ENCODE data around the gene PCYT1A.
"Not testable (repeated sequence)": the region's sequence is repeated elsewhere in the genome, so short reads cannot be mapped to it uniquely, and the experiment has no call there.

The PCYT1A gene

DNA sequence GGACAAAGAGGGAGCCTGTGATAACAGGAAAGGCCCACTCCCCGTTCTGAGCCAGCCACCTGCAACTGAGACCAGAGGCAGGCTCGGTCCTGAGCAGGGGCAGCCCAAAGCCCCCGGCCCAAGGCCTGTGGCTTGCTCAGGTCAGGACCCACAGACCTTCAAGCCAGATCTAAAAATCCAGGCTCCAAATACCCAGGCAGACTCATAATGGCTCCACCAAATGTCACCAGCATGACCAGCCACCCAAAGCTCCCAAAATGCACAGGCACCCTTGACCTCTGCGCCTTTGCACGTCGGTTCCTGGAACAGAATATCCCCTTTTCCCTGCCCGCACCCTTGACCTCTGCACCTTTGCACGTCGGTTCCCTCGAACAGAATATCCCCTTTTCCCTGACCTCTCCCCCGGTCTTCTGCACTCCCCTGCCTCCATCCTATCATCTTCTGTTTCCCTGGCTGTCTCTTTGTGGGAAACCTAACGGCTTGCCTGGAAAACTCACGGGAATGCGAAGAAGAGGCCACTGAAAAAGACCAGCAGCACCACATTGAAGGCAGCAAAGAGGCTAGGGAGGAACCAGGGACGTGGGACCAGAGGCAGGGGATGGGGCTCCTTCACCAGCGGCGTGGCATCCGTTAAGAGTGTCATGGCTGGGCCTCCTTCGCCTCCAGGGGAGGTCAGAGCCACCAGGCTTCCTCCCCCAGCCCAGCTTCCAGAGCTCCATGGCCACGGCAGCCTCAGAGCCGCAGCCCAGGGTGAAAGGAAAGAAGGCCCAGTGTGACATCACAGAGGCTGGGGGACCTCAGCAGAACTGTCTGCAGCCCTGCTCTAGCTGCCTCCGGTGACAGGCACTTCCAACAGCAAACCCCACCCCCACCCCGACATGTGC lies 76.6 kb downstream of the PCYT1A start, which contains the start of gene ZDHHC19:
Gene ZDHHC19, minus strand, starts transcription at position 728 of the 884 bp plus-strand sequence. Its CDS starts 85 bp downstream, at position 643.
- no peak for DNase-seq

DNA sequence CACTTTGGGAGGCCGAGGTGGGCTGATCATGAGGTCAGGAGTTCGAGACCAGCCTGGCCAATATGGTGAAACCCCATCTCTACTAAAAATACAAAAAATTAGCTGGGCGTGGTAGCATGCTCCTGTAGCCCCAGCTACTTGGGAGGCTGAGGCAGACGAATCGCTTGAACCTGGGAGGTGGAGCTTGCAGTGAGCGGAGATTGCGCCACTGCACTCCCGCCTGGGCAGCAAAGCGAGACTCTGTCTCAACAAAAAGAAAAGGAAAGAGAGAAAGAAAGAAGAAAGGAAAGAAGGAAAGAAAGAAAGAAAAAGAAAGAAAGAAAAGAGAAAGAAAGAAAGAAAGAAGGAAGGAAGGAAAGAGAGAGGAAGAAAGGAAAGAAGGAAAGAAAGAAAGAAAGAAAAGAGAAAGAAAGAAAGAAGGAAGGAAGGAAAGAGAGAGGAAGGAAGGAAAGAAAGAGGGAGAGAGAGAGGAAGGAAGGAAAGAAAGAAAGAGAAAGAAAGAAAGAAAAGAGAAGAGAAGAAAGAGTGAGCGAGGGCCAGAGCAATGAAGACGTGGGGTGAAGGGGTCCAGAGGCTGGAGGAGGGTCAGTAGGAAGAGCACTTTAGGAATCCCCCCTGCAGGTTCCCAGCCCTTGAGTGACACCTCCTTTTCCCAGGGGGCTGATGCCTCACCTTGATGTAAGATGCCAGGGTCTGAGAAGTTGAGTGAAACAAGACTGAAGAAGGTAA lies 77.4 kb downstream of the PCYT1A start:
- DNase-seq: not testable (repeated sequence)

DNA sequence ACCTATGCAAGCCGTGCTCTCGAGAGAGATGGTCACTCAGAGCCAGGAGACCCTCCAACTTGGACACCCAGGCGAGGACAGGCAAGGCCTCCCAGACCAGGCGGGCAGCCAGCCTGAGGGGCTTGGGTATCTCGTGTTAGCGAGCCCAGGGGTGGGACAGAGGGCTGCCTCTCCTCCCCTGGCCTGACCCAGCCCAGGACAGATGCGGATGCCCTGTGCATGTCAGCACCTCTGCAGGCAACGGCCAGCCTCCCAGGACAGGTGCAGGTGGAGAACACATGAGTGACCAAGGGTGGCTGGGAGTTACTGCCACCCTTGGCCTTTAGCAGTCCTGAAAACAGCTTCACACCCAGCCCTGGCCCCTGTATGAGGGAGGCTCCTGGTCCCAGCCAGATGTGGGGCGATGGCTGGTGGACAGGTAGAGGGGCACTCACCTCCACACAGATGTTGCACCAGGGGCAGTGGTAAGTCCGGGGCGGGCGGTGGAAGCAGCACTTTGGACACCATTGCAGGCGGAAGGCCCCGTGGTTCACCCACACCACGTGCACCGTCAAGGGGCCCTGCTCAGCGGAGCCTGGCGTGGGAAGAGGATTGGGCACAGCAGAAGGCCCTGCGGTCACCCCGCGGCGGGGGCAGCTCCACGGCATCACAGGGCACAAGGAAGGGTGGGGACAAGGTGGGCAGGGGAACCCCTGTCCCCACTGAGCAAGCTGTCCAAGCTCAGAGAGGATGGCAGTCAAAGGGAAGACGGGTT lies 78.4 kb downstream of the PCYT1A start:
- DNase-seq: no peak

DNA sequence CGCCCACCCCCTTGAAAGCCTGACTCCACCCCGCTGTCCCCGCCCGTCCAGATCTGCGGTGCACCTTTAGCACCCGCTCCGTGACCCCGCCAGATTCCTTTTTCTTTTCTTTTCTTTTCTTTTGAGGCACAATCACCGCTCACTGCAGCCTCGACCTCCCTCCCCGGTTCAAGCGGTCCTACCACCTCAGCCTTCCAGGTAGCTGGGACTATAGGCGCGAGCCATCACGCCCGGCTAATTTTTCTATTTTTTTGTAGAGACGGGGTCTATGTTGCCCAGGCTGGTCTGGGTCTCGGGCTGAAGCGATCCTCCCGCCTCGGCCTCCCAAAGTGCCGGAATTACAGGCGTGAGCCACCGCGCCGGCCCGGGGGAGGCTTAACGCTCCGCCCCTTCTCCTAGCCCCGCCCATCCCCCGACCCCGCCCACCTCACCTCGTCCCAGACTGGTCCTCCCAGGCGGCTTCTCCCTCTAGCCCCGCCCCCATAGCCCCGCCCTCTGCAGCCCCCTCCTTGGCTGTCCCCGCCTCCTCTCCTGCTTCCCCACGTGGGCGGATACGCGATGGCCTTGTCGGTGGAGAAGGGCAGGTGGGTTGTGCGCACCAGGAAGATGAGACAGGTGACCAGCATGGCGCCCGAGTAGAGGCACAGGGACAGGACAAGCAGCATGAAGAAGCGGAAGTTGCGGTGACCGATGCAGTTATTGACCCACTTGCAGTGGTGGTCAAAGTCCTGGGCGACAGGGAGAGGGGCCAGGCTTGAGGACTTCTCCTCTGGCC lies 79.5 kb downstream of the PCYT1A start:
- DNase-seq: peak; percentile 14

DNA sequence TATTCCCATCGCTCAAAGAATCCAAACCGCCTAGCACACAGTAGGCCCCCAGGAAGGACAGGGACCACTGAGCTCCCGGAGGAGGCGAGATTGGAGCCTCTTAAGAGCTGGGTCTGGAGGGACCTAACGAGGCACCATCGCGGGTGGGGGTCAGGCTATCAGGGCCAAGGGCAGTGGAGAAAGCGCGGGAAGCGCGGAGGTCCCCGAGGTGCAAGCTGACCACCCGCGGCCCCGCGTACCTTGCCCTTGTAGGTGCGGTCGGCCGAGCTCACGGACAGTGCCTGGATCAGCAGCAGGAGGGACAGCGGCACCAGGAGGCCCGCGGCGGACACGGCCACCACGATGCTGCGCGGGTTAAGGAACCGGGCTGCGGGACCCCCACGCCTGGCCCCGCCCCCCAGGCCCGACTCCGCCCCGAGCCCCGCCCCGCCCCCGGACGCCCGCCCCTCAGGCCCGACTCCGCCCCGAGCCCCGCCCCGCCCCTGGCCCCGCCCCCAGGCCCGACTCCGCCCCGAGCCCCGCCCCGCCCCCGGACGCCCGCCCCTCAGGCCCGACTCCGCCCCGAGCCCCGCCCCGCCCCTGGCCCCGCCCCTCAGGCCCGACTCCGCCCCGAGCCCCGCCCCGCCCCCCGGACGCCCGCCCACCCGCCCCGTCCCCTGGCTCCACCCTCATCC lies 80.2 kb downstream of the PCYT1A start:
- DNase-seq: no peak

DNA sequence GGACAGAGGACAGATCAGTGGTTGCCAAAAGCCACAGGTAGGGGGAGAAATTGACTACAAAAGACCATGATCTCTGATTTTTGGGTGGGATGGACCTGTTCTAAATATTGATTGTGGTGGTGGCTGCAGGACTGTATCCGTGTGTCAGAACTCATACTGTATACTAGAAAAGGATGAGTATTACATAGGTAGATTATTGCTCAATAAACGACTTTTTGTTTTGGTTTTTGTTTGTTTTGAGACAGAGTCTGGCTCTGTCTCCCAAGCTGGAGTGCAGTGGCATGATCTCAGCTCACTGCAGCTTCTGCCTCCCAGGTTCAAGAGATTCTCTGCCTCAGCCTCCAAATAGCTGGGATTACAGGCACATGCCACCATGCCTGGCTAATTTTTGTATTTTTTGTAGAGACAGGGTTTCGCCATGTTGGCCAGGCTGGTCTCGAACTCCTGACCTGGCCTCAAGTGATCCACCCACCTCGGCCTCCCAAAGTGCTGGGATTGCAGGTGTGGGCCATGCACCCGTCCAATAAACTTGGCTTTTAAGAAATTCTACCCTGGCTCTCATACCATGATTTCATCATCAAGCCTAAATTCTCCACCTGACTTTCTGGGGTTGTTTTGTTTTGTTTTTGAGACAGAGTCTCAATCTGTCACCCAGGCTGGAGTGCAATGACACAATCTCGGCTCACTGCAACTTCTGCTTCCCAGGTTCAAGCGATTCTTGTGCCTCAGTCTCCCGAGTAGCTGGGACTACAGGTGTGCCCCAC lies 81.9 kb downstream of the PCYT1A start:
- DNase-seq: not testable (repeated sequence)

DNA sequence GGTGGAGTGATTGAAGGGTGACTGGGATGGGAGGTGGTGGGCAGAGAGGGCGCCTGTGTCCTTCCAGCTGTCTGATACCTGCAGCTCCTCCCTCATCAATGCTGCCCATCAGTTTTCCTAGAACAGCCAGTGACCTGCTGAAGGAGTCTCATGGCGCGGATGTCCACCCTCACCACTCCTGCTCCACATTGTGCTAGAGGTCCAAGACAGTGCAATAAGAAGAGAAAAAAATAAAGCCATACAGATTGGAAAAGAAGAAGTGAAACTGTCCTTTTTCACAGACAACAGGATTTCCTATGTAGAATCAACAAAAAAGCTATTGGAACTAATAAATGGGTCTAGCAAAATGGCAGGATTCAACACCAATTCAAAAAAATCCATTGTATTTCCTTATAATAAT lies 83.7 kb downstream of the PCYT1A start:
- DNase-seq: no peak

DNA sequence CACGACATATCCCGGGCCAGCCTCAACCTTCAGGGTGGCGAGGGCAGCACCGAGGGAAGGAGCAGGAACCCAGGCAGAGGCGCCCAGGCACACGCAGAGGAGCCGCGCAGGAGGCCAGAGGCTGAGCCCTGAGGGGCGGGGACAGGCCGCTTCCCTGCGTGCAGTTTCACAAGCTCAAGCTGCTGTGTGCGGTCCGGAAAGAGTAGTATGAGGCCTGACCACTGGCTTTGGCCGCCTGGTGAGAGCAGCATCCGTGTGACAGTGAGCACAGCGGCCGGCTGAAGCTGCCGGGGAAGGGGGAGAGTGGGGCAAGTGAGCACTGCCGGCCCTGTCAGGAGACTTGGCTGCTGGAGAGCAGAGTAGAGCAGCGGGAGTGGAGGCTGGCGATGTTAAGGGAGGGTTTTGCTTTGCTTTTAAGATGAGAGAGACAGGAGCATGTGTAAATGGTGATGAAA lies 85.0 kb downstream of the PCYT1A start:
- no peak for DNase-seq

DNA sequence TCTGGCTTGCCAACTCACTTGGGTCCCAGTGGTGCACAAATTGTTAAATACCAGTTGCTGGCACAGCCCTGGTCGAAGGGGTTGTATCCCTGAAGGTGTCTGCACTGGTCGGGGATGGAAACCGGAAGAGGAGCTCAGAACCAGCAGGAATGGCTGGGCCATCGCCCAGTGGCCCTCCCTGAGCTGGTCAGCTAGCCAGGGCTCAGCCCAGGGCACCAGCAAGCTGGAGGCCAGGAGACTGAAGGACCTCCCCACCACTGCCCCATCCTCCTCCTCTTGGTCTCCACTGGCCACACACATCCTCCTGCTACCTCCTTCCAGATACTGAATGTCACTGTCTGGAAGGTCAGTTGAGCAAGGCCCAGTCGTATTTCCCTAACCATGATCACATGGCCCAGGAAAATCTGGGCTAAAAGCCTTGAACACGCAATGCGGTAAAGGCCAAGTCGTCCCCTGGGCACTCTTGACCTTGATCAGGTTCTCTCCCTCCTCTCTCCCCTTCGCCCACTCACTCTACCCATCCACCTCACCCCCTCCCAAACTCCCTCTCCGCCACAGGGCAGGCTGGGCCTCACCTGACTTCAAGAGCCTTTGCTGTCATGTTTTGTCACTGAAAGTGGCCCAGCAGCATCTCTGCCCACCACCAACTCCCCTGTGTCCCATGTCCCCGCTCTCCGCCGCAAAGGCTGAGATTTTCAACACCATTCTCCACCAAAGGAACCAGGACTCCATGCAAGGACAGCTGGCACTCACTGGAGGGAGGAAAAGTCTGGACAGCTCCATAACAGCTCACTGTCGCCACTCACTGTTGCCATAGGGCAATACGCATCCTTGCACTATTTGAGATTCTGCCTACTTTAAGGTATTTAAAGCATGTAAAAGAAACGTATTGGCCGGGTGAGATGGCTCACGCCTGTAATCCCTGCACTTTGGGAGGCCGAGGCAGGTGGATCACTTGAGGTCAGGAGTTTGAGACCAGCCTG lies 88.5 kb downstream of the PCYT1A start:
- DNase-seq: no peak

DNA sequence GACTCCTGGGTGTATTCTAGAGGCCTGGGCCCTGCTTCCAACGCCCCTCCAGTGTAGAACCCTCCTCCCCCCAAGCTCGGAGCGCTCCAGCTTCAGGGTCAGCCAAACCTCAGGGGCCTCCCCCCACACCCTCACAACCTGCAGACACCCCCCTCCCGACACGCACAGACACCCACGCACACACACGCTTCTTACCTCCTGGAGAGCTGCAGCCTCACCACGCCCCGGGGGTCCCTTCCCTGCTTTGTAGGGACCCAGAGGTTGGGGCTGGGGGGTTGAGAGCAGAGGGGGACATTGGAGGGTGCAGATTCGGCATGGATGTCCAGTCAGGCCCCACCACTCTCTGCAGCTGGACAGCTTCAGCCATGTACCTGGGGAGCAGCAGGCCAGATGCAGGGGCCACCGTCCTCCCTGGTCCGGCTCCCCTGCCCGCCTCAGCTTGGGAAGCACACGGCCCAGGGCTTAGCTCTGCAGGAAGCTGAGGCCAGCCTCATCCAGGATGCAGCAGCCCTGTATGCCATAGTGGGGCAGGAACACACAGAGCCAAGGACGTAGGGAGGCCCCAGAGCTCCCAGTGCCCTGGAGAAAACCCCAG lies 89.3 kb downstream of the PCYT1A start:
- DNase-seq: no peak

DNA sequence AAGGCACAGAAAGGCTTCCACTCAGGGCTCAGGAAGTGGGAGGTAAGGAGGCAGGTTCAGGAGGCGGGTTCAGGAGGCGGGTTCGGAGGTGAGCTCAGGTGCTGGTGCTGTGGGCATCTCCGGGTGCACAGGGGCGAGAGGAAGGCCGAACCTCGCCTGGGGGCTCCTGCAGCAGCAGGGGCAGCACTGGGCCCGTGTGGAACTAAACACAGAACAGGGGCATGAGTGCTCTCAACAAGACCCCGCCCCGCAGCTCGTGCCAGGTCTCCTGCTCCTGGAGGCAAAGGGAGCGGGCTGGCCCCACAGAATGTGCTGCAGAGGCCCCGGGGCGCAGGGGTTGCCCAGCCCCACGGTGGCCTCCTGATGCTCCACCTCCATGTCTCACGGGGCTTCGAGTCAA lies 90.0 kb downstream of the PCYT1A start:
- no peak for DNase-seq

DNA sequence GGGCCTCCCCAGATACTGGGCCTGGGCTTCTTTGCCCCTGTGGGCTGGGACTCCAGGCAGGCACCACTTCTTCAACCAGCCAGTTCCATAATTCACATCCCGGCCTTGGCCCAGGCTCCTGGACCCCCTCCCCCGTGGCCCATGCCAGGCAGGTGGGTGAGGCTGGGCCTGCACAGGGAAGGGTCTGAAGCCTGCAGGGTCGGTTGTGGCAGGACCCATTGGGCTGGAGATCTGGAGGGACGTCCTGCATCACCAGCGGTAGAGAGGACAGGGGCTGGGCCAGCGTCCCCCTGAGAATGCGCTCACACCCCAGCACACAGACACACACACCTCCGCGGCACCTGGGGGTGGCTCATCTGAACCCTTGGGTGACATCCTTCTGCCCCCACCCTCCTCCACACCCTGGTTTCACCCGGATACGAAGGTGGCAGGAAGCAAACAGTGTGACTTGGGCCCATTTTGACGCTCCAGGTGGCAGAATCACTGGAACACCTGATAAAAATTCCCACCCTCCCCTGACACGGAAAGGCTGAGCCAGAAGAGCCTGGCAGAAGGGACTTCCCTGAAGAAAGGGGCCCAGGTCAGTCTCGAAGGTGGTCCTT lies 91.8 kb downstream of the PCYT1A start:
- no peak for DNase-seq

DNA sequence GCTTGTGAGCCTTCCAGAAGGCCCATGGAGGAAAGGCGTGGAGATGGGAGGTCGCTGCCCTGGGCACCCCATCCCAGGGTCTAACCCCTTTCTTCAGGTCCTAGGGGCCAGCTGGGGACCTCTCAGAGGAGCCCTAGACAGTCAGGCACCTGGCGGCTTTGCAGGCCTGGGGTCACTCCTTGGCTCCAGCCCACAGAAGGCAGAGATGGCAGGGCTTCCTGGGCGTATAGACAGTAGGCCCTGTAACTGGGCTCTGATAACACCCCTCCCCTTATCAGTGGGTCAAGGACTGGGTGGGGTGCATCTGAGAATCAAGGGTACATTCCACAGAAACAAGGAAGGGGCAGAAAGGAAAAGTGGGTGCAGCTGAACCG lies 93.0 kb downstream of the PCYT1A start:
- DNase-seq: no peak

DNA sequence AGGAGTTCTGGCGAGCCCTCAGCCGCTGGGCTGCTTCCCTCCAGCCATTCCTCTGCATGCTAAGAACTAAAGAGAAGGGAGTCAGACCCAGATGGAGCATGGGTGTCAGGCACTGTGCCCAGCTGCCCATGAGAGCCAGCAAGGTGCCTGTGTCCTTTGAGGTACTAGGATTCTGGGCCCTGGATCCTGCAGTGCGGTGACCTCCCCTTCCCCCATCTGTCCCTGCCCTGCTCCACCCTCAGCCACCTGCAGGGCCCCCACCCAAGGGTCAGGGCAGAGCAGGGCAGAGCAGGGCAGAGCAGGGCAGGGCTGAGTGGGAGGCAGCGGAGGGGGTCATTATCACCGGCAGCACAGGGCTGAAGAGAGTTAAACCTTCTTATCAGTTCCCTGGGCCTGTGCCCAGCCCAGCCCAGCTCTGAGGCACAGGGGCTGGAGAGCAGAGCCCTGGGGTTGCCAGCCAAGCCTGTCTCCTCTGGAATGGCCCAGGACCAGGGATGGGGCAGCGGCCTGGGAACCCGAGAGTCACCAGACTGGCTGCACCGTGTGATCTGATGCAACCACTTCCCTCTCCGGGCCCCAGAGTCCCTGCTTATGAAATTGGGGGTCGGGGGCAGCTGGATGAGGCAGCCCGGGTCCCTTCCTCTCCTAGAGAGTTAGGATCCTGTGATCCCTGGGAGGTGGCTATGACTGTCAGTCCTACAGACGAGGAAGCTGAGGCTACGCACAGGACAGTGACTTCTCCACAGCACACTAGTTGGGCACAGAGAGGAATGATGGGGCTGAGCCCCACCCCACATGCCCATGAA lies 93.6 kb downstream of the PCYT1A start:
- DNase-seq: no peak

DNA sequence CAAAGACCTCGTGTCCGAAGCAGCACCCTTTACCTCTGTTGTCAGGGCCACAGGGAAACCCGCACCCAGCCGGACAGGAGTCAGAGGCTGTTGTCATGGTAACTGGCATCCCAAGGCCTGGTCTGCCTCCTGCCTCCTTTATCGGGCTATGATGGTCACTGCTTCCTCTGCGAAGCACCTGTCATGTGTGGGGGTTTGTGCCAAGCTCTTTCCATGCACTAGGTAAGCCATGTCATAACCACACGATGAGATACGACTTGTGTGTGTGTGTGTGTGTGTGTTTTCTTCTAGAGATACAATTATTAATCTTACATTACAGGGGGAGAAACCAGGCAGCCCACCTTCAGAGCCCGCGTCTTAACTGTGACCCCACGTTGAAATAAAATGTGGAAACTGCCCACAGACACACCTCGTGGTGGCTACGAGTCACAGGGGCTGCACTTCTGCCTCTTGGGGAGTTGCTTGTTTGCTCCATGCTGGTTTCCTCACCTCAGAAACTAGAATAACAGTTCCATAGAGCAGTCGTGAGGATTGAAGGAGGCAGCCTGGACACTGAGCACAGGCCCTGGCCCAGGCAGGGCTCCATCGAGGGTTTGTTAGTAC lies 94.3 kb downstream of the PCYT1A start:
- DNase-seq: no peak

DNA sequence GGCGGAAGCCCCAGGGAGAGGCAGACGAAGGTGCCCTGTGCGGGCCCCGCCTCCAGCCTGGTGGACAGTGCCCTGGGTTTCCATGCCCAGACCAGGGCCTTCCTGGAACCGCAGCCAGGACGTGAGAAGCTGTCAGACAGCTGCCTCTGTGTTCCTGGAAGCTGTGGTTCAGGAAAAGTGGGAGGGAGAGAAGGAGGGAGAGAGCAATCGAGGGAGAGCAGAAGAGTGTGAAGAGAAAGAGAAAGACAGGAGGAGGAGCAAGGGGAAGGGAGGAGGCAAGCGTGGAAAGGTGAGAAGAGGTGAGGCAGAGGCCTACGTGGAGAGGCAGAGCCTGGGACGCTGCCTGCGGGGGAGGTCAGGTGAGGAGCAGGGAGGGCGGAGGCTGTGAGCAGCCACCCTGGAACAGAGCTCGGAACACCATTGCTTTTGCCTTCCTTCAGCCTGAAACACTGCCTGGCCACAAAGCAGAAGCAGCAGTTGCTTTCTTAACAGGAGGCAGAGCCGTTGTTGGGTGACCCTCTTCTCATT lies 94.9 kb downstream of the PCYT1A start:
- no peak for DNase-seq

DNA sequence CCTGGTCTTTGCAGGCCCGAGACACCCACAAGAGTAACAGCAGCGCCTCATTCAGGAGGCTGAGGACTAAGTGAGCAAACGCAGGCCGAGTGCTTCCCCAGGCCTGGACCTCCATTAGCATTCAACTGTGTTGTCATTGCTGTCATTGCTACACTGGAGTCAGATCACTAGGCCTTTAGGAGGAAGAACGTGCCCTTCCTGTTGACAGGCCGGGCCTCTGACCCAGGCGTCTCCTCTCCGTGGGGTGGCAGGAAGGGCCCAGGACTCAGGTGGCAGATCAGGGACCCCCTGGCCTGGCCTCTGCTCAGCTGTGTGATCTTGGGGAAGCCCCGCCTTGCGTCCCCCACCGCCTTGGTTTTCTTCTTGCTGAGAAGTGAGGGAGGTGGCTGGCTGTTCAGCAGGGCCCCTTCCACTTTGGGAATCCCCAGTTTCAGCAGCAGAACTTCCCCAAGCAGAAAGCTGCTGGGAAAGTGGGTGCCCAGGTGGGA lies 95.4 kb downstream of the PCYT1A start:
- DNase-seq: no peak

Measured in fibroblast of skin of right quadriceps (primary cell).